ENCODE measurements around the gene TMEM100.

The TMEM100 gene

GRCh38 chr17:55751720-55752250 is 29.1 kb upstream of the TMEM100 start:
- no peak for TF ChIP-seq CTCF (conservative IDR thresholded peaks at IDR 0.05; ENCODE audit: low read depth, low read length)
- peak overlapping the region; percentile 86 for H3K4me3 ChIP-seq (ENCODE audit: low read length)
- DNase-seq (ENCODE audit: low read depth): no peak

- peak; percentile 50 for TF ChIP-seq CTCF (conservative IDR thresholded peaks at IDR 0.05; ENCODE audit: low read depth, low read length)
- peak within 1 kb of the TSS; percentile 86 for H3K4me3 ChIP-seq (ENCODE audit: low read length)
- DNase-seq (ENCODE audit: low read depth): peak; percentile 52
Observed at GRCh38 chr17:55750750-55751657, 28.3 kb upstream of the TMEM100 start, which contains the start of gene PCTP. Gene PCTP (plus strand): TSS chr17:55751051. CDS start chr17:55751104, 53 bp downstream.

- no peak for DNase-seq (ENCODE audit: low read depth)
Observed at GRCh38 chr17:55749985-55750384, 27.3 kb upstream of the TMEM100 start.

GRCh38 chr17:55748841-55749240 is 26.2 kb upstream of the TMEM100 start:
- H3K4me3 ChIP-seq (ENCODE audit: low read length): no peak overlapping the region
- TF ChIP-seq CTCF (conservative IDR thresholded peaks at IDR 0.05; ENCODE audit: low read depth, low read length): no peak
- no peak for DNase-seq (ENCODE audit: low read depth)

More at GRCh38 chr17:55749985-55750384, 27.3 kb upstream of the TMEM100 start:
- TF ChIP-seq CTCF (conservative IDR thresholded peaks at IDR 0.05; ENCODE audit: low read depth, low read length): no peak
- no peak overlapping the region for H3K4me3 ChIP-seq (ENCODE audit: low read length)

GRCh38 chr17:55747209-55747608 is 24.5 kb upstream of the TMEM100 start:
- TF ChIP-seq CTCF (conservative IDR thresholded peaks at IDR 0.05; ENCODE audit: low read depth, low read length): no peak
- DNase-seq (ENCODE audit: low read depth): no peak
- no peak overlapping the region for H3K4me3 ChIP-seq (ENCODE audit: low read length)

GRCh38 chr17:55746466-55746865 is 23.8 kb upstream of the TMEM100 start:
- TF ChIP-seq CTCF (conservative IDR thresholded peaks at IDR 0.05; ENCODE audit: low read depth, low read length): no peak
- DNase-seq (ENCODE audit: low read depth): no peak
- no peak overlapping the region for H3K4me3 ChIP-seq (ENCODE audit: low read length)

Data from retinal pigment epithelial cell (primary cell).